Endothelial cell of umbilical vein (primary cell): ENCODE data around the gene NUP35. TPM values are rescaled to one million over a fixed set of nuclear protein-coding genes. Genes with fewer than 3 reads are reported as not detected.

Experiments
- BruUV-seq: library from RNA; stranded (reverse); fragments of 400-500 nt; replicated peaks from 2 replicates; lab custom pipeline; 2021; lab: Mats Ljungman, UMichigan
- CTCF ChIA-PET: fragments of 300-600, 350-600 bp; sonication (Branson Sonifier 250); formaldehyde crosslinking; loops from one replicate; lab custom pipeline; 2021; ENCODE audit warnings: antibody characterized with exemption, inconsistent platforms; lab: Charles Lee
- POLR2A ChIA-PET: fragments of 300-600, 350-600 bp; sonication (Branson Sonifier 250); formaldehyde crosslinking; loops from one replicate; lab custom pipeline; 2021; ENCODE audit warnings: antibody characterized with exemption, inconsistent platforms; lab: Charles Lee
- DNase-seq: peaks from one replicate; pipeline ENCODE4 v3.0.0-alpha.2; 2011; ENCODE audit warnings: low read depth, low spot score
- FAIRE-seq: peaks from 2 replicates; lab custom pipeline; 2011; peaks lifted over from hg19 to GRCh38; lab: Jason Lieb, UNC
- H2AFZ ChIP-seq: 2 replicates; pipeline ENCODE4 v1.6.0; 2012; ENCODE audit warnings: low read depth, low read length, control low read depth, inconsistent platforms
- H3K27ac ChIP-seq: 2 replicates; pipeline ENCODE4 v1.5.1; 2011; ENCODE audit warnings: low read depth, mild to moderate bottlenecking, control low read depth, low read length, moderate library complexity; ENCODE audit not compliant: insufficient read depth
- H3K27me3 ChIP-seq, 2 experiments: 2 replicates each; pipeline versions ENCODE4 v1.6.0 to v1.6.1; 2011; ENCODE audit warnings: low read length in 2 of 2, mixed read lengths in 1 of 2; ENCODE audit not compliant: control insufficient read depth in 2 of 2, insufficient read depth in 2 of 2
- H3K36me3 ChIP-seq, 2 experiments: 2 replicates in 1 of 2; 3 replicates in 1 of 2; pipeline ENCODE4 v1.5.1; 2011; ENCODE audit warnings: low read length in 2 of 2, mild to moderate bottlenecking in 1 of 2, moderate library complexity in 1 of 2; ENCODE audit not compliant: control insufficient read depth in 2 of 2, insufficient read depth in 2 of 2; ENCODE audit errors: extremely low read depth in 1 of 2
- H3K4me1 ChIP-seq: 3 replicates; pipeline ENCODE4 v1.5.1; 2011; ENCODE audit warnings: mild to moderate bottlenecking, low read length; ENCODE audit not compliant: control insufficient read depth, insufficient read depth; ENCODE audit errors: extremely low read depth
- H3K4me2 ChIP-seq: 2 replicates; pipeline ENCODE4 v1.6.1; 2011; ENCODE audit warnings: low read length, control low read depth, mixed read lengths; ENCODE audit not compliant: insufficient read depth
- H3K4me3 ChIP-seq, 3 experiments: fragments of 200-600 bp in 1 of 3; sonication (generic), shearing (Covaris generic) in 1 of 3; replicated peaks in 1 of 3; 2 replicates each; pipeline ENCODE4 v1.5.1; 2011 to 2016; ENCODE audit warnings: control low read depth in 3 of 3, low read length in 3 of 3, mild to moderate bottlenecking in 2 of 3, inconsistent platforms in 1 of 3, low read depth in 1 of 3, moderate library complexity in 1 of 3; ENCODE audit not compliant: insufficient read depth in 1 of 3
- H3K79me2 ChIP-seq: 2 replicates; pipeline ENCODE4 v1.6.0; 2012; ENCODE audit warnings: low read length, inconsistent platforms; ENCODE audit not compliant: control insufficient read depth, insufficient read depth
- H3K9ac ChIP-seq: replicated peaks from 2 replicates; pipeline ENCODE3; 2011; ENCODE audit warnings: low read length, control low read depth; ENCODE audit not compliant: insufficient read depth; ENCODE audit errors: extremely low read depth
- H3K9me1 ChIP-seq: replicated peaks from 3 replicates; pipeline ENCODE4 v1.6.0; 2011; ENCODE audit warnings: mild to moderate bottlenecking, low read length; ENCODE audit not compliant: control insufficient read depth, insufficient read depth; ENCODE audit errors: extremely low read depth
- H3K9me3 ChIP-seq: replicated peaks from 2 replicates; pipeline ENCODE4 v1.5.1; 2012; ENCODE audit warnings: low read length, inconsistent platforms; ENCODE audit not compliant: control insufficient read depth, insufficient read depth
- H4K20me1 ChIP-seq: replicated peaks from 2 replicates; pipeline ENCODE3; 2011; ENCODE audit warnings: mild to moderate bottlenecking, low read length; ENCODE audit not compliant: control insufficient read depth, insufficient read depth; ENCODE audit errors: extremely low read depth
- CTCF ChIP-seq, 2 donors: IDR thresholded peaks; 1 replicate in 1 of 2; 2 replicates in 1 of 2; pipeline ENCODE4 v1.5.1; 2011; ENCODE audit warnings: low read length in 2 of 2, mild to moderate bottlenecking in 2 of 2, moderate library complexity in 2 of 2, control low read depth in 1 of 2, inconsistent platforms in 1 of 2, low read depth in 1 of 2; ENCODE audit not compliant: insufficient read depth in 1 of 2; ENCODE audit errors: extremely low read depth in 1 of 2
- EZH2 ChIP-seq: IDR thresholded peaks from 2 replicates; pipeline ENCODE4 v1.6.1; 2012; ENCODE audit warnings: borderline replicate concordance, low read depth, mild to moderate bottlenecking, moderate library complexity, low read length, inconsistent platforms; ENCODE audit not compliant: severe bottlenecking
- FOS ChIP-seq: IDR thresholded peaks from 2 replicates; pipeline ENCODE4 v1.6.1; 2011; ENCODE audit warnings: mild to moderate bottlenecking, low read length, moderate library complexity, borderline replicate concordance; ENCODE audit not compliant: insufficient read depth
- GATA2 ChIP-seq: IDR thresholded peaks from 2 replicates; pipeline ENCODE4 v1.7.0; 2011; ENCODE audit warnings: low read depth, mild to moderate bottlenecking, moderate library complexity, mixed read lengths, low read length; ENCODE audit not compliant: insufficient read length, insufficient read depth
- JUN ChIP-seq: IDR thresholded peaks from 2 replicates; pipeline ENCODE4 v1.6.1; 2011; ENCODE audit warnings: borderline replicate concordance, low read depth; ENCODE audit not compliant: insufficient read length, insufficient read depth
- MAX ChIP-seq: IDR thresholded peaks from 2 replicates; pipeline ENCODE4 v1.6.1; 2011; ENCODE audit not compliant: insufficient read depth, insufficient read length
- MYC ChIP-seq: IDR thresholded peaks from one replicate; pipeline ENCODE4 v1.6.1; 2011; ENCODE audit warnings: mild to moderate bottlenecking, low read depth, low read length
- dilution Hi-C: fragments of 300-500 bp; cut with MboI; formaldehyde crosslinking; loops from one replicate; pipeline ENCODE4 v1.15.0; 2019; ENCODE audit warnings: low sequenced_read_pairs; ENCODE audit not compliant: extremely low pct_ligation_motif_present
- intact Hi-C: fragments of 100-400 bp; cut with micrococcal nuclease; formaldehyde crosslinking; loops from one replicate; pipeline ENCODE4 v1.10.0; 2022
- polyA plus RNA-seq, 4 experiments: library from polyadenylated mRNA; depleted of rRNA in 3 of 4; stranded (reverse) in 3 of 4; unstranded in 1 of 4; fragments of >200 nt; gene quantifications; 2 replicates each; pipeline versions ENCODE4 v1.2.1 to v1.2.3, GENCODE V29; 2011 to 2012; ENCODE audit warnings: missing spikeins in 1 of 4
- total RNA-seq: library from RNA; stranded (reverse); gene quantifications from 2 replicates; pipeline ENCODE4 v1.2.3, GENCODE V29; 2021

Gene NUP35
- total and polyA plus RNA-seq, 2 donors (not counting 3 experiments of a cell fraction or from before 2014, with no cell fraction given), result 8.4 to 22.1 TPM

- TF ChIP-seq MAX, result no peak
- no peak for TF ChIP-seq FOS
- no peak for TF ChIP-seq MYC
- TF ChIP-seq JUN, result no peak
- no peak for TF ChIP-seq CTCF (IDR thresholded peaks at IDR 0.05; ENCODE audit: extremely low read depth in 1 of 2, insufficient read depth in 1 of 2, low read depth in 1 of 2, low read length in 2 of 2)
- no peak for TF ChIP-seq EZH2
- TF ChIP-seq GATA2, result no peak
- ChIA-PET CTCF (interaction anchor here (0.7 kb wide), 1 partner anchor 16 kb away, joined by 3 read pairs; no protein-coding TSS in a partner anchor), POLR2A (no interaction called here)
- BruUV-seq, result no TSS peak
- dilution Hi-C loops, result no loop called here
- Histone ChIP-seq H2AFZ (no peak overlapping the region), H3K27ac (no peak overlapping the region), H3K79me2 (no peaks in the 10 kb centered on the region), H4K20me1 (no peaks in the 10 kb centered on the region), H3K4me2 (no peak overlapping the region), H3K36me3 (no peaks in the 10 kb centered on the region), H3K27me3 (no peaks in the 10 kb centered on the region), H3K9ac (no peak overlapping the region), H3K4me3 (no peak overlapping the region), H3K9me1 (no peaks in the 10 kb centered on the region), H3K9me3 (no peaks in the 10 kb centered on the region), H3K4me1 (no peaks in the 10 kb centered on the region)
- intact Hi-C loops, result no loop called here
- no peak for DNase-seq
- no peak for FAIRE-seq
Measured at GRCh38 chr2:183204397-183204796, 80.2 kb downstream of the NUP35 start.
